ENCODE data around the gene HRAS. TPM values are rescaled to one million over a fixed set of nuclear protein-coding genes. Genes with fewer than 3 reads are reported as not detected.

The HRAS gene
- total and polyA plus RNA-seq, 2 of the 13 experiments (the other 11 are each of a cell fraction or from before 2014, with no cell fraction given): 32.9 to 50.0 TPM

- TF ChIP-seq BCLAF1 (IDR thresholded peaks at IDR 0.05): no peak
- no peak for TF ChIP-seq ZNF770 (CRISPR knock-in tag; IDR thresholded peaks at IDR 0.05)
- TF ChIP-seq HOXA5 (CRISPR knock-in tag; IDR thresholded peaks at IDR 0.05): no peak; the same call in 1 of the 2 replicates
- TF ChIP-seq THAP11 (CRISPR knock-in tag; IDR thresholded peaks at IDR 0.05): peak; percentile 74
- TF ChIP-seq WIZ (CRISPR knock-in tag; IDR thresholded peaks at IDR 0.05): no peak
- peak; percentile 69; the same call in 1 of the 2 replicates for TF ChIP-seq ZNF639 (CRISPR knock-in tag; conservative IDR thresholded peaks at IDR 0.05)
- TF ChIP-seq ARHGAP35 (CRISPR knock-in tag; IDR thresholded peaks at IDR 0.05; ENCODE audit: borderline replicate concordance): no peak
- TF ChIP-seq IRX3 (CRISPR knock-in tag; IDR thresholded peaks at IDR 0.05; ENCODE audit: borderline replicate concordance, low read depth): no peak
- no peak for TF ChIP-seq MLLT10 (CRISPR knock-in tag; IDR thresholded peaks at IDR 0.05)
- peak; percentile 8; the same call in 1 of the 2 replicates for TF ChIP-seq FOXA3 (CRISPR knock-in tag; IDR thresholded peaks at IDR 0.05)
- TF ChIP-seq RBM39 (IDR thresholded peaks at IDR 0.05; ENCODE audit: low read depth, low read length, poor library complexity, severe bottlenecking): no peak
- no peak for TF ChIP-seq DNMT1 (CRISPR knock-in tag; IDR thresholded peaks at IDR 0.05)
- no peak for TF ChIP-seq RFX3 (CRISPR knock-in tag; IDR thresholded peaks at IDR 0.05)
- no peak; the same call in 1 of the 2 replicates for TF ChIP-seq ZFYVE20 (CRISPR knock-in tag; IDR thresholded peaks at IDR 0.05; ENCODE audit: borderline replicate concordance, low read depth)
- TF ChIP-seq ZNF577 (CRISPR knock-in tag; IDR thresholded peaks at IDR 0.05; ENCODE audit: borderline replicate concordance, low read depth): no peak
- no peak for TF ChIP-seq ZNF549 (CRISPR knock-in tag; IDR thresholded peaks at IDR 0.05)
- no peak for TF ChIP-seq REXO4 (CRISPR knock-in tag; IDR thresholded peaks at IDR 0.05; ENCODE audit: borderline replicate concordance)
- no peak for TF ChIP-seq CEBPB (IDR thresholded peaks at IDR 0.05; ENCODE audit: borderline replicate concordance, low read depth, low read length)
- no peak; the same call in 1 of the 2 replicates for TF ChIP-seq BCL6 (CRISPR knock-in tag; IDR thresholded peaks at IDR 0.05)
- TF ChIP-seq MATR3 (CRISPR knock-in tag; IDR thresholded peaks at IDR 0.05): no peak
- TF ChIP-seq STAT5B (CRISPR knock-in tag; IDR thresholded peaks at IDR 0.05): no peak
- no peak for TF ChIP-seq NFE2L2 (IDR thresholded peaks at IDR 0.05; ENCODE audit: low read length)
- no peak for TF ChIP-seq SATB2 (CRISPR knock-in tag; IDR thresholded peaks at IDR 0.05)
- no peak for TF ChIP-seq NFIC (IDR thresholded peaks at IDR 0.05; ENCODE audit: low read length)
- TF ChIP-seq ZMYM3 (CRISPR knock-in tag; IDR thresholded peaks at IDR 0.05): no peak
- no peak for TF ChIP-seq HMGA1 (CRISPR knock-in tag; conservative IDR thresholded peaks at IDR 0.05)
Measured at GRCh38 chr11:535519-536454, at the start of gene HRAS (continued).
